Nephron progenitor cell (in vitro differentiated cells): ENCODE results near the gene HIVEP3.

Experiments used
- DNase-seq: peaks from one replicate; pipeline ENCODE4 v3.0.0; 2021
- H3K27ac Mint-ChIP-seq: 2 replicates; pipeline ENCODE4 v1.8.0; 2021; ENCODE audit warnings: mild to moderate bottlenecking, moderate library complexity, mixed read lengths
- H3K27me3 Mint-ChIP-seq: 2 replicates; pipeline ENCODE4 v1.8.0; 2021; ENCODE audit warnings: mild to moderate bottlenecking, low read depth, mixed read lengths; ENCODE audit not compliant: poor library complexity
- H3K36me3 Mint-ChIP-seq: 2 replicates; pipeline ENCODE4 v1.8.0; 2021; ENCODE audit warnings: low read depth, mixed read lengths
- H3K4me1 Mint-ChIP-seq: 2 replicates; pipeline ENCODE4 v1.8.0; 2021; ENCODE audit warnings: mixed read lengths
- H3K4me3 Mint-ChIP-seq: 2 replicates; pipeline ENCODE4 v1.8.0; 2021; ENCODE audit warnings: mild to moderate bottlenecking, moderate library complexity, mixed read lengths
- H3K9me3 Mint-ChIP-seq: 2 replicates; pipeline ENCODE4 v1.8.0; 2021; ENCODE audit warnings: mild to moderate bottlenecking, moderate library complexity, mixed read lengths
- TF ChIP-seq, protein P1 (sequence below): fragments of 200-600 bp; sonication (generic); IDR thresholded peaks from 2 replicates; pipeline ENCODE4 v1.5.0; 2021; ENCODE audit warnings: antibody characterized with exemption

HIVEP3 gene

DNA sequence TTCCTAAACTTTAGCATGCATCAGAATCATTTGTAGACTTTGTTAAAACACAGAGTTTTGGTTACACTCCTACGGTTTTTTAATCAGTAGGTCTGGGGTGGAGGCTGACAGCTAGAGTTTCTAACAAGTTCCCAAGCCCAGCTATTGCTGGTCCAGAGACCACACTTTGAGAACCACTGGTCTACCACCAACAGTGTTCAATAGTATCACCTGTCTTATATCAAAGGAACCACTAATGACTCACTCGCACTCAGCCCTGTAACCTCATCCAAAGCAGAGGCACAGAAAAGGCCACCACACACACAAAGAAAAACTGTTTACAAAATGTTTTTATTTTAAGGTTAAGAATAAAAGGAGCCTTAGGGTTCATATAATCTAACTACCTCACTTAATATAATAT is 68.7 kb downstream of the HIVEP3 start:
- TF ChIP-seq, protein P1, sequence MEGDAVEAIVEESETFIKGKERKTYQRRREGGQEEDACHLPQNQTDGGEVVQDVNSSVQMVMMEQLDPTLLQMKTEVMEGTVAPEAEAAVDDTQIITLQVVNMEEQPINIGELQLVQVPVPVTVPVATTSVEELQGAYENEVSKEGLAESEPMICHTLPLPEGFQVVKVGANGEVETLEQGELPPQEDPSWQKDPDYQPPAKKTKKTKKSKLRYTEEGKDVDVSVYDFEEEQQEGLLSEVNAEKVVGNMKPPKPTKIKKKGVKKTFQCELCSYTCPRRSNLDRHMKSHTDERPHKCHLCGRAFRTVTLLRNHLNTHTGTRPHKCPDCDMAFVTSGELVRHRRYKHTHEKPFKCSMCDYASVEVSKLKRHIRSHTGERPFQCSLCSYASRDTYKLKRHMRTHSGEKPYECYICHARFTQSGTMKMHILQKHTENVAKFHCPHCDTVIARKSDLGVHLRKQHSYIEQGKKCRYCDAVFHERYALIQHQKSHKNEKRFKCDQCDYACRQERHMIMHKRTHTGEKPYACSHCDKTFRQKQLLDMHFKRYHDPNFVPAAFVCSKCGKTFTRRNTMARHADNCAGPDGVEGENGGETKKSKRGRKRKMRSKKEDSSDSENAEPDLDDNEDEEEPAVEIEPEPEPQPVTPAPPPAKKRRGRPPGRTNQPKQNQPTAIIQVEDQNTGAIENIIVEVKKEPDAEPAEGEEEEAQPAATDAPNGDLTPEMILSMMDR = no peak
- no peak overlapping the region for H3K27ac Mint-ChIP-seq

DNA sequence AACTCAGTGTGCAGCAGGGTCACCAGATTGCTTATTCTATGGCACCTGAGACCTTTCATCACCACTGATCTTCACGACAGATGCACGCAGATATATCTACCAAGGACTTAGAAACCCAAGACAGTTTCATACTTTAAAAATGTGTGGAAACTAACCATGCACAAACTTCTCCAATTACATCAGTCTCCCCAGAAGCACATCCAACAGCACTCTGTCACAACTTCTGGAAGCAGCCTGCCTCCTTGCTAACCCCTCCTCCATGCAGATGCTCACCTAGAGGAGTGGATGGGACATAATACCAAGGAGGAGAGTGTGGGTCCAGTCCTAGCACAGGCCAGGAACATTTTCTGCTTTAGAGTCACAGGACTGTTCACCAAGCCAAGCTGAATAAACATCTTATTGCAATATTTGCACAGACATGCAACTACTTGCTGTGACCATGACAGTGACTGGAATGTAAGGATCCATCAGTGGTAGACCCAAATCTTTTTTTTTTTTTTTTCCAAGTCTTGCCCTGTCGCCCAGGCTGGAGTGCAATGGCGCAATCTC is 69.4 kb downstream of the HIVEP3 start:
- Mint-ChIP-seq H3K9me3 (no peaks in the 10 kb centered on the region), H3K4me1 (peaks cover 34% of the 10 kb centered on the region), H3K4me3 (no peak overlapping the region), H3K27ac (no peak overlapping the region), H3K27me3 (peaks cover 7% of the 10 kb centered on the region), H3K36me3 (no peaks in the 10 kb centered on the region)
- TF ChIP-seq, protein P1 = no peak
- DNase-seq = no peak

More for the DNA sequence above, 68.7 kb downstream of the HIVEP3 start:
- H3K4me3 Mint-ChIP-seq = no peak overlapping the region
- DNase-seq = no peak
- H3K27me3 Mint-ChIP-seq = peaks cover 7% of the 10 kb centered on the region
- no peaks in the 10 kb centered on the region for H3K36me3 Mint-ChIP-seq
- H3K4me1 Mint-ChIP-seq = peaks cover 29% of the 10 kb centered on the region
- H3K9me3 Mint-ChIP-seq = no peaks in the 10 kb centered on the region

DNA sequence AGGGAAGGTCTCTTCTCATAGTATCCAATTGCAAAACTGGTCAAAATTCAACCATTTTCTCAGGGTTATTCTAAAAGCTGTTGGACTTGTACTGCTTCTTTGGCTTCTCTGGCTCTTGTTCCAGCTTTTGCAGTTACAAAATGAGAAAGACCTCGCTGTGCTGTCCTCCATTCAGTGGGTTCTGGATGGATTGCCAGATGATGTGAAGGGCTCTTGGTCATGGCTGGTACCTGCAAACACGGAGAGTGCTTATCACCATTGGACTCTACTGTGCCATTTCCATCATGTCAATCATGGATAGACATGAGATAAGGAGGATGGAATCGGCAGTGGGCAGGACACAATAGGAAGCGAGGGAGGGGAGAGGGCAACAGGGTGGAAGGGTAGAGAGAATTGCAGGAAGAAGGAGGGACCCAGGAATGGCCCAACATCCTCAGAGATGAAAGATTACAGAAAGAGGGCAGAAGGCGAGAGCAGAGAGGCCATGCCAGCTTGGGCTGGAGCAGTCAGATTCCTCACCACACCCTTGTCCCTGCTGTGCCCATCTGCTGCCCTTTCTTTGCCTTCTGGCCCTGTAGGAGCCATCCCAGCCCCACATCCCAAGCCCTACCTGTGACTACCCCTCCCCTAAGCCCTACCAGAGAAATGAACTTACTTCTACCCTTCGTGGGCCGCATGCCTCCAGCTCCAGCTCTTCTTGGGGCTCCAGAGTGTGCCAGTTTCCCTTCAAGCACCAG is 70.3 kb downstream of the HIVEP3 start:
- Mint-ChIP-seq H3K27ac (no peak overlapping the region), H3K4me3 (no peak overlapping the region), H3K9me3 (no peaks in the 10 kb centered on the region), H3K27me3 (peaks cover 3% of the 10 kb centered on the region), H3K4me1 (peaks cover 35% of the 10 kb centered on the region), H3K36me3 (no peaks in the 10 kb centered on the region)
- TF ChIP-seq, protein P1 = no peak
- no peak for DNase-seq

DNA sequence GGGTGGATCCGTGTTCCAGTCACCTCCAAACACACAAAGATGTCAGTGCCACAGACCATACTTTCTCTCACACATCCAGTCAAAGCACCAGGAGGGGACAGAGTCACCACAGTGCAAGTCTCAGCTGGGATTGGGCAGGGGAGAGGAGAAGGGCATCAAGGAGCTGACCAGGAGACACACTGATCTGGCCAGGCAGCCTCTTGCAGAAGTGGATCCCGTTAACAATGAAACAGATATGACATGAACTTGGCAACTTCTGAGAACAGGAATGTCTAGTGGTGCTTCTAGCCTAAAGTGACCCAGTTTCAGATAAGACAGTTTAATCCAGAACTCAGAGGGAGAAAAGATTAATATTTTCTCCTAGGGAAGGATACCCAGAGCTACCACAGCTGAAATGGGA is 71.0 kb downstream of the HIVEP3 start:
- H3K27me3 Mint-ChIP-seq = peaks cover 3% of the 10 kb centered on the region
- peaks cover 35% of the 10 kb centered on the region for H3K4me1 Mint-ChIP-seq
- no peak overlapping the region for H3K27ac Mint-ChIP-seq
- H3K4me3 Mint-ChIP-seq = no peak overlapping the region
- H3K36me3 Mint-ChIP-seq = no peaks in the 10 kb centered on the region
- TF ChIP-seq, protein P1 = no peak
- H3K9me3 Mint-ChIP-seq = no peaks in the 10 kb centered on the region
- DNase-seq = no peak

DNA sequence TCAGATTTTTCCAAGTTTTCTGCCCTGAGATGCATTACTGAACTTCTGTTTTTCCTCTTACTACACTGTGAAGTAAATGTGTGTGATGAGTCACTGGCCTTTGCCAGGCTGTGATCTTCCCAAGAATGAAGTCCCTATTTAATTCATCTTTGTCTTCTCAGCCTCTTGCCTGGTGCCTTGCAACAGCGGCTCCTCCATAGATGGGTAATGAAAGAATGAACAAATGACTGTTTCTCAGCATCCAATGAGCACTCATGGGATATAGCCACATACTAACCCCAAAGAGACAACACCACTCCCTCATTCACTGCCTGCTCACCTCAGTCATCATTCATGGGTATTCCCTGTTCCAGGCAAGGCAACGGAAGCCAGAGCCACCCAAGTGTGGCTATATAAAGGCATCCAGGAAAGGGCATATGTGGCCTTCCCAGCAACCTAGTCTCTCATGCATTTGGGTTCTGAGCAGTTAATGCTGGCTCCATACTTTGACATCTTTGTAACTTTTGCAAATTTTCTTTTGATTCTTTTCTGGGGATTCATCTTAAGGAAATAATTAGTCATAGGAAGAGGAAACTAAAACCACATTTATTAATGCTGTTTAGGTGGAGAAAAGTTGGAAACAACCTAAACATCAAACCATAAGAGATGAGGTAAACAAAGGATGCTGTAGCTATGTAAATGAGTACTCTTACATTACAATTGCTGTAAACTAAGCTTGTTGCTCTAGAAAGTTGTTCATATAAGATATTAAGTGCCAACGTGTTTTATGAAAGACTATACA is 71.9 kb downstream of the HIVEP3 start:
- Mint-ChIP-seq H3K27ac (no peak overlapping the region), H3K27me3 (peaks cover 3% of the 10 kb centered on the region), H3K4me3 (no peak overlapping the region), H3K36me3 (no peaks in the 10 kb centered on the region), H3K4me1 (peaks cover 40% of the 10 kb centered on the region), H3K9me3 (no peaks in the 10 kb centered on the region)
- DNase-seq = no peak
- TF ChIP-seq, protein P1 = no peak
